Ovary (tissue), 9 donors: ENCODE measurements around the gene KLHL25. TPM values are rescaled to one million over a fixed set of nuclear protein-coding genes. Genes with fewer than 3 reads are reported as not detected.
A peak's percentile ranks its signal among the peaks of the same experiment; 100 is the strongest.
"Not testable (repeated sequence)": the region's sequence is repeated elsewhere in the genome, so short reads cannot be mapped to it uniquely, and the experiment has no call there.

Source experiments
- DNase-seq, 5 donors: peaks; one replicate each; pipeline ENCODE4 v3.0.0-alpha.2; 2019 to 2020
- H3K27ac ChIP-seq, 2 donors: fragments of 200-600 bp; one replicate each; pipeline versions ENCODE4 v1.5.1 to v1.8.0; 2019 to 2022
- H3K27me3 ChIP-seq: fragments of 200-600 bp; one replicate; pipeline ENCODE4 v1.8.0; 2022
- H3K36me3 ChIP-seq: fragments of 200-600 bp; sonication (generic); one replicate; pipeline ENCODE4 v1.5.1; 2019
- H3K4me1 ChIP-seq: one replicate; pipeline ENCODE4 v1.8.1; 2013; ENCODE audit warnings: mild to moderate bottlenecking, moderate library complexity; ENCODE audit not compliant: insufficient read depth
- H3K4me3 ChIP-seq: fragments of 200-600 bp; sonication (generic); one replicate; pipeline ENCODE4 v1.5.1; 2017
- H3K9me3 ChIP-seq, 2 donors: fragments of 200-600 bp in 1 of 2; sonication (generic) in 1 of 2; one replicate each; pipeline versions ENCODE4 v1.5.1 to v1.8.1; 2013 to 2019; ENCODE audit warnings: mild to moderate bottlenecking in 1 of 2, moderate library complexity in 1 of 2
- EP300 ChIP-seq: sonication (generic); formaldehyde crosslinking; IDR thresholded peaks from one replicate; pipeline ENCODE4 v1.6.1; 2017; ENCODE audit warnings: antibody characterized with exemption
- POLR2A ChIP-seq: fragments of 450-650 bp; IDR thresholded peaks from one replicate; pipeline ENCODE4 v1.6.1; 2017; ENCODE audit warnings: antibody characterized with exemption, mild to moderate bottlenecking, moderate library complexity
- WGBS, 3 donors: extraction: QIAGEN DNeasy Blood & Tissue Kit in 1 of 3; methylation state at CpG; one replicate each; pipeline versions ENCODE4 v1.1.5 to v1.1.7; 2013 to 2017; 5-methylcytosine and 5-hydroxymethylcytosine counted together
- intact Hi-C, 4 donors: fragments of 100-400 bp; cut with DNase I; formaldehyde crosslinking; loops; one replicate each; pipeline versions ENCODE4 v1.11.0 to v1.15.1; 2022 to 2023
- polyA plus RNA-seq, 2 donors: library from polyadenylated mRNA; stranded (reverse); fragments of 200-250 nt in 1 of 2; fragments of 350-450 nt in 1 of 2; fragmentation: Illumina TruSeq in 1 of 2; extraction: RNeasy Lipid Tissue Mini Kit (QIAGEN cat#74804) in 1 of 2; gene quantifications; one replicate each; pipeline ENCODE4 v1.2.3, GENCODE V29; 2013 to 2014
- total RNA-seq, 7 donors: library from RNA; depleted of rRNA in 2 of 7; stranded (reverse); fragments of >200 nt in 2 of 7; fragmentation: NEBNext Ultra II Directional in 3 of 7; extraction: Animal tissue kit (Norgen Biotek cat#: 25700) in 3 of 7; gene quantifications; one replicate each; pipeline versions ENCODE4 v1.1.0 to v1.2.4, GENCODE V29; 2016 to 2023
- TF ChIP-seq, protein P1 (sequence below), 3 donors: fragments of 450-650 bp in 2 of 3; fragments of 200-600 bp in 1 of 3; IDR thresholded peaks; one replicate each; pipeline versions ENCODE4 v1.5.1 to v1.8.0; 2016 to 2022; ENCODE audit warnings: antibody characterized with exemption in 3 of 3, mild to moderate bottlenecking in 1 of 3
- donor health status: DM: no; HTN: no; CAD: no; lungs with moderate emphysema.
- donor health status: DM: no; HTN: no; CAD: no.
- donor health status: Bipolar disorder and iron deficiency.
- donor health status: DM: yes; HTN: yes; CAD: no.
- donor health status: DM: no; HTN: no; CAD: no.
- donor health status: DM: yes; HTN: yes; CAD: no.

Gene KLHL25
- total and polyA plus RNA-seq, 9 donors: 0.58 to 9.6 (median 5.8) TPM

GRCh38 chr15:85804481-85805170 is 9.9 kb upstream of the KLHL25 start:
- 56 to 62% (median 57%) methylated on average over 7 of the region's 7 CpGs for WGBS, 3 donors
- intact Hi-C loops: no loop called here
- Histone ChIP-seq H3K9me3 (no peaks in the 10 kb centered on the region), H3K27ac (no peak overlapping the region), H3K27me3 (no peaks in the 10 kb centered on the region), H3K36me3 (no peaks in the 10 kb centered on the region), H3K4me3 (no peak overlapping the region), H3K4me1 (no peaks in the 10 kb centered on the region)
- TF ChIP-seq POLR2A: no peak
- TF ChIP-seq EP300: no peak
- TF ChIP-seq, protein P1, sequence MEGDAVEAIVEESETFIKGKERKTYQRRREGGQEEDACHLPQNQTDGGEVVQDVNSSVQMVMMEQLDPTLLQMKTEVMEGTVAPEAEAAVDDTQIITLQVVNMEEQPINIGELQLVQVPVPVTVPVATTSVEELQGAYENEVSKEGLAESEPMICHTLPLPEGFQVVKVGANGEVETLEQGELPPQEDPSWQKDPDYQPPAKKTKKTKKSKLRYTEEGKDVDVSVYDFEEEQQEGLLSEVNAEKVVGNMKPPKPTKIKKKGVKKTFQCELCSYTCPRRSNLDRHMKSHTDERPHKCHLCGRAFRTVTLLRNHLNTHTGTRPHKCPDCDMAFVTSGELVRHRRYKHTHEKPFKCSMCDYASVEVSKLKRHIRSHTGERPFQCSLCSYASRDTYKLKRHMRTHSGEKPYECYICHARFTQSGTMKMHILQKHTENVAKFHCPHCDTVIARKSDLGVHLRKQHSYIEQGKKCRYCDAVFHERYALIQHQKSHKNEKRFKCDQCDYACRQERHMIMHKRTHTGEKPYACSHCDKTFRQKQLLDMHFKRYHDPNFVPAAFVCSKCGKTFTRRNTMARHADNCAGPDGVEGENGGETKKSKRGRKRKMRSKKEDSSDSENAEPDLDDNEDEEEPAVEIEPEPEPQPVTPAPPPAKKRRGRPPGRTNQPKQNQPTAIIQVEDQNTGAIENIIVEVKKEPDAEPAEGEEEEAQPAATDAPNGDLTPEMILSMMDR (IDR thresholded peaks at IDR 0.05): no peak
- no peak for DNase-seq

DNA sequence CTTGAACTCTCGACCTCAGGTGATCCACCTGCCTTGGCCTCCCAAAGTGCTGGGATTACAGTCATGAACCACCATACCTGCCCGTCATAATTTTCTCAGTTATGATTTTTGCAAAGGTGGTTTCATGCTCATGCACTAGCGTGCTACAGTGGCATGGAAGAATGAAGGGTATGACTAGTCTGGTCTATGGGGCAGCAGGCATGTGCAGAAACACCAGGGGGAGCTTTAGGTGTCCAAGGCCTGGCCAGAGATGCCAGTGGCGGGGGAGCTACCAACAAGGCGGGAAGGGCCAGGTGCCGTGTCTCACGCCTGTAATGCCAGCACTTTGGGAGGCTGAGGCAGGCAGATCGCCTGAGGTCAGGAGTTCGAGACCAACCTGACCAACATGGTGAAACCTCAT is 7.9 kb upstream of the KLHL25 start:
- H3K4me3 ChIP-seq, H3K27me3 ChIP-seq, H3K27ac ChIP-seq, H3K36me3 ChIP-seq, DNase-seq, H3K9me3 ChIP-seq, H3K4me1 ChIP-seq, intact Hi-C loops: not testable (repeated sequence)
- WGBS, 3 donors: 86 to 91% (median 89%) methylated on average over 9 of the region's 9 CpGs

- no peaks in the 10 kb centered on the region for H3K36me3 ChIP-seq
- intact Hi-C loops: no loop called here
- no peak overlapping the region for H3K27ac ChIP-seq
- no peaks in the 10 kb centered on the region for H3K4me1 ChIP-seq
- H3K9me3 ChIP-seq: no peaks in the 10 kb centered on the region
- no peaks in the 10 kb centered on the region for H3K27me3 ChIP-seq
- DNase-seq: no peak
- TF ChIP-seq, protein P1 (IDR thresholded peaks at IDR 0.05): no peak
- no peak for TF ChIP-seq POLR2A
- no peak for TF ChIP-seq EP300
- no peak overlapping the region for H3K4me3 ChIP-seq
- 86 to 93% (median 91%) methylated on average over 9 of the region's 9 CpGs for WGBS, 3 donors
Measured at GRCh38 chr15:85800478-85801123, 5.9 kb upstream of the KLHL25 start.

DNA sequence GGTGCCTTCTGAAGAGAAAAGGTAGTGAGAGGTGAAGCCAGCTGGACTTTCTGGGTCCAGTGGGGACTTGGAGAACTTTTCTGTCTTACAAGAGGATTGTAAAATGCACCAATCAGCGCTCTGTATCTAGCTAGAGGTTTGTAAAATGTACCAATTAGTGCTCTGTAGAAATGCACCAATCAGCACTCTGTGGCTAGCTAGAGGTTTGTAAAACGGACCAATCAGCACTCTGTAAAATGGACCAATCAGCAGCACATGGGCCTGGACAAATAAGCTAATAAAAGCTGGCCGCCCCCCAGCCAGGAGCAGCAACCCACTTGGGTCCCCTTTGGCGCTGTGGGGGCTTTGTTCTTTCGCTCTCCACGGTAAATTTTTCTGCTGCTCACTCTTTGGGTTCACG is 1.6 kb upstream of the KLHL25 start:
- 83 to 96% (median 95%) methylated on average over 7 of the region's 7 CpGs for WGBS, 3 donors
- not testable (repeated sequence) for DNase-seq, H3K27me3 ChIP-seq, H3K9me3 ChIP-seq, H3K27ac ChIP-seq, H3K4me1 ChIP-seq, H3K36me3 ChIP-seq, H3K4me3 ChIP-seq
- intact Hi-C loops: loop anchor here in 1 of 4 donors (10.0 kb wide), 1 partner anchor 182 kb away; no protein-coding TSS in a partner anchor

GRCh38 chr15:85795337-85796305 is 896 bp upstream of the KLHL25 start:
- intact Hi-C loops: loop anchor here in 1 of 4 donors (10.0 kb wide), 1 partner anchor 181 kb away; no protein-coding TSS in a partner anchor
- no peaks in the 10 kb centered on the region for H3K27me3 ChIP-seq
- no peaks in the 10 kb centered on the region for H3K9me3 ChIP-seq
- H3K4me3 ChIP-seq: peak overlapping the region; percentile 32
- 30 to 36% (median 35%) methylated on average over 15 of the region's 15 CpGs for WGBS, 3 donors
- no peak for DNase-seq
- peaks cover 5% of the 10 kb centered on the region for H3K4me1 ChIP-seq
- no peaks in the 10 kb centered on the region for H3K36me3 ChIP-seq
- TF ChIP-seq POLR2A (no peak), EP300 (no peak)
- TF ChIP-seq, protein P1 (IDR thresholded peaks at IDR 0.05): no peak
- H3K27ac ChIP-seq: no peak overlapping the region
